ENCODE data around the gene PDCD2L. TPM values are rescaled to one million over a fixed set of nuclear protein-coding genes. Genes with fewer than 3 reads are reported as not detected.

PDCD2L gene
- total RNA-seq, 6 donors from 2014 or later, result 3.2 to 35.6 (median 9.5) TPM

GRCh38 chr19:34370983-34371382, 33.2 kb upstream of the PDCD2L start:
- no peak overlapping the region for H3K27ac ChIP-seq
- H3K27me3 ChIP-seq, result no peaks in the 10 kb centered on the region
- H3K4me1 ChIP-seq, result peaks cover 10 to 24% (median 14%) of the 10 kb centered on the region in 4 donors
- DNase-seq (no peak), ATAC-seq (ENCODE audit: low FRiP score in 2 of 2) (no peak)
- H3K9me3 ChIP-seq, result no peaks in the 10 kb centered on the region
- H3K36me3 ChIP-seq, result peaks cover 0 to 74% (median 44%) of the 10 kb centered on the region in 4 donors
- TF ChIP-seq EP300 (IDR thresholded peaks at IDR 0.05), result no peak
- no peak for TF ChIP-seq POLR2AphosphoS5 (IDR thresholded peaks at IDR 0.05)
- TF ChIP-seq POLR2A (IDR thresholded peaks at IDR 0.05), result no peak
- no peak for TF ChIP-seq CTCF (IDR thresholded peaks at IDR 0.05)
- 88 to 89% methylated on average over 3 to 4 of the region's 4 CpGs for WGBS, 2 donors
- H3K4me3 ChIP-seq, result no peak overlapping the region

- no peak overlapping the region for H3K4me3 ChIP-seq
- peaks cover 12 to 80% (median 54%) of the 10 kb centered on the region in 4 donors for H3K36me3 ChIP-seq
- no peaks in the 10 kb centered on the region for H3K27me3 ChIP-seq
- H3K4me1 ChIP-seq, result peaks cover 0 to 6% (median 0%) of the 10 kb centered on the region in 4 donors
- no peak for ATAC-seq (ENCODE audit: low FRiP score in 2 of 2)
- TF ChIP-seq EP300 (IDR thresholded peaks at IDR 0.05), result no peak
- no peak for TF ChIP-seq POLR2A (IDR thresholded peaks at IDR 0.05)
- no peak for TF ChIP-seq POLR2AphosphoS5 (IDR thresholded peaks at IDR 0.05)
- no peak for TF ChIP-seq CTCF (IDR thresholded peaks at IDR 0.05)
- no peak overlapping the region for H3K27ac ChIP-seq
- no peak for DNase-seq
- WGBS, 2 donors, result 95 to 97% methylated on average over 10 to 11 of the region's 11 CpGs
- no peaks in the 10 kb centered on the region for H3K9me3 ChIP-seq
These were observed 30.5 kb upstream of the PDCD2L start for GRCh38 chr19:34373601-34374288.

- 78 to 79% methylated on average over 6 to 8 of the region's 8 CpGs for WGBS, 2 donors
- H3K36me3 ChIP-seq, result peaks cover 19 to 80% (median 52%) of the 10 kb centered on the region in 4 donors
- H3K4me1 ChIP-seq, result peaks cover 0 to 5% (median 0%) of the 10 kb centered on the region in 4 donors
- DNase-seq (no peak), ATAC-seq (ENCODE audit: low FRiP score in 2 of 2) (no peak)
- H3K27ac ChIP-seq, result no peak overlapping the region
- H3K27me3 ChIP-seq, result no peaks in the 10 kb centered on the region
- no peak overlapping the region for H3K4me3 ChIP-seq
- TF ChIP-seq POLR2AphosphoS5 (IDR thresholded peaks at IDR 0.05), result no peak
- TF ChIP-seq CTCF (IDR thresholded peaks at IDR 0.05), result no peak
- TF ChIP-seq EP300 (IDR thresholded peaks at IDR 0.05), result no peak
- TF ChIP-seq POLR2A (IDR thresholded peaks at IDR 0.05), result no peak
- no peaks in the 10 kb centered on the region for H3K9me3 ChIP-seq
These were observed 28.6 kb upstream of the PDCD2L start for GRCh38 chr19:34375598-34375997.

- no peaks in the 10 kb centered on the region for H3K9me3 ChIP-seq
- ATAC-seq (ENCODE audit: low FRiP score in 2 of 2) (no peak), DNase-seq (no peak)
- 95 to 100% methylated on average over 2 to 5 of the region's 5 CpGs for WGBS, 2 donors
- H3K27ac ChIP-seq, result no peak overlapping the region
- H3K4me3 ChIP-seq, result no peak overlapping the region
- H3K36me3 ChIP-seq, result peaks cover 42 to 88% (median 70%) of the 10 kb centered on the region in 4 donors
- H3K4me1 ChIP-seq, result no peaks in the 10 kb centered on the region
- no peaks in the 10 kb centered on the region for H3K27me3 ChIP-seq
- no peak for TF ChIP-seq POLR2AphosphoS5 (IDR thresholded peaks at IDR 0.05)
- no peak for TF ChIP-seq EP300 (IDR thresholded peaks at IDR 0.05)
- TF ChIP-seq POLR2A (IDR thresholded peaks at IDR 0.05), result no peak
- no peak for TF ChIP-seq CTCF (IDR thresholded peaks at IDR 0.05)
These were observed 23.5 kb upstream of the PDCD2L start for GRCh38 chr19:34380639-34381241.

Data from upper lobe of left lung (tissue), 6 donors.